IPS-NIHi11 (cell line): ENCODE measurements around the gene KLHL11.

ENCODE experiments used
- DNase-seq: peaks from one replicate; pipeline ENCODE4 v3.0.0; 2012; ENCODE audit warnings: mixed read lengths, low spot score

Gene KLHL11

GRCh38 chr17:41810659-41811548, 54.3 kb downstream of the KLHL11 start:
- peak; percentile 57 for DNase-seq

DNA sequence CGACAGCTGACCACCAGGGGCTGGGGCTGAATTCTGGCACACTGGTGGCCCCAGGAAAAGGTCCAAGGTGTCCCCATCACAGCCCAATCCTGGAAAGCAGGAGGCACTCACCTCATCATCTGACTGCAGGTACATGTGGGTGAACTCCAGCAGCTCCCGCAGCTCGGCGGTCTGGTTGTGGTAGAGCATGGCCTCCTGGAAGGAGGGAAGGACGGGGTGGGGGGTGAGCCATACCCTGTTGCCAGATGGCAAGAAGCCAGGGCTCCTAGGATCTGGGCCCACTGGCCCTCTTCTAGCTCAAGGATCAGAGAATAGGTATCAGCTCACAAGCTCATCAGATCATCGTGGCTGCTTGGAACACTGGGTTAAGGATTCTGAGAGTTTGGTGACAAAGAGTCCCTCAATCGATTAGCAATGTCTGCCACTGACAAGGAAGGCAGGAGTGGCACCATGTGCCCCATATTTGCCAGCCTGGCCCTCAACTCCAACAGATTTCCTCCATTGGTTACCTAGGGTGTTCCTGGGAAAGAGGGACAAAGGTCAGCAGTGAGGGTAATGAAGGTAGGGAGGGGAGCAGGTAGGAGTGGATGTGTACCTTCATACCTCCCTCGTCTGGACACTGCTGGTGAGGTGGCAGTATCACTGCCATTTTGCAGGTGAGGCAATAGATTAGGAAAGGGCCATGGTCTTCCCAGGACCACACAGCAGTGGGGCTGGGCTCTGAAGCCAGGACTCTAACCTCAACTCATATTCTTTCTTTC, 58.4 kb downstream of the KLHL11 start:
- DNase-seq = no peak
